Breast epithelium (tissue), 4 donors: Measurements from ENCODE around the gene HS3ST1. TPM values are rescaled to one million over a fixed set of nuclear protein-coding genes. Genes with fewer than 3 reads are reported as not detected.

Experiments used
- DNase-seq, 2 donors: peaks; one replicate each; pipeline ENCODE4 v3.0.0-alpha.2; 2019; ENCODE audit warnings: low spot score in 2 of 2
- H3K27ac ChIP-seq, 2 donors: fragments of 200-600 bp; sonication (generic) in 1 of 2; one replicate each; pipeline ENCODE4 v1.5.1; 2016 to 2019; ENCODE audit warnings: mild to moderate bottlenecking in 1 of 2
- H3K27me3 ChIP-seq, 2 donors: fragments of 200-600 bp; sonication (generic) in 1 of 2; one replicate each; pipeline versions ENCODE4 v1.5.1 to v1.6.0; 2017 to 2019; ENCODE audit warnings: control low read depth in 1 of 2, mild to moderate bottlenecking in 1 of 2
- H3K36me3 ChIP-seq: fragments of 200-600 bp; one replicate; pipeline ENCODE4 v1.5.1; 2019
- H3K4me1 ChIP-seq, 2 donors: fragments of 200-600 bp; sonication (generic); one replicate each; pipeline ENCODE4 v1.5.1; 2016 to 2019; ENCODE audit warnings: control low read depth in 1 of 2
- H3K4me3 ChIP-seq, 3 donors: fragments of 200-600 bp; sonication (generic); 1 replicate in 2 of 3; 2 replicates in 1 of 3; pipeline ENCODE4 v1.5.1; 2016 to 2019; ENCODE audit warnings: mild to moderate bottlenecking in 3 of 3, moderate library complexity in 2 of 3
- H3K9me3 ChIP-seq, 2 donors: fragments of 200-600 bp; sonication (generic) in 1 of 2; one replicate each; pipeline ENCODE4 v1.5.1; 2016 to 2019; ENCODE audit warnings: control low read depth in 1 of 2
- CTCF ChIP-seq, 3 donors: fragments of 450-650 bp; IDR thresholded peaks; one replicate each; pipeline ENCODE4 v1.5.1; 2016 to 2017; ENCODE audit warnings: antibody characterized with exemption in 3 of 3, mild to moderate bottlenecking in 3 of 3, moderate library complexity in 3 of 3
- POLR2A ChIP-seq: fragments of 450-650 bp; IDR thresholded peaks from one replicate; pipeline ENCODE4 v1.6.1; 2016; ENCODE audit warnings: antibody characterized with exemption, mild to moderate bottlenecking, moderate library complexity
- POLR2AphosphoS5 ChIP-seq, 3 donors: sonication (generic); formaldehyde crosslinking; IDR thresholded peaks; one replicate each; pipeline ENCODE4 v1.6.1; 2017; ENCODE audit warnings: antibody characterized with exemption in 3 of 3
- intact Hi-C: fragments of 100-400 bp; cut with DNase I; formaldehyde crosslinking; loops from one replicate; pipeline ENCODE4 v1.15.1; 2023; ENCODE audit warnings: low total_unique reads
- total RNA-seq, 3 donors: library from RNA; depleted of rRNA; stranded (reverse); fragments of >200 nt; gene quantifications; one replicate each; pipeline ENCODE4 v1.1.0, GENCODE V29; 2016

The HS3ST1 gene
- total RNA-seq, 3 donors from 2014 or later = 1.6 to 3.8 (median 3.6) TPM

GRCh38 chr4:11436084-11436483 is 7.4 kb upstream of the HS3ST1 start:
- Histone ChIP-seq H3K9me3 (no peaks in the 10 kb centered on the region), H3K4me3 (no peak overlapping the region), H3K4me1 (no peaks in the 10 kb centered on the region), H3K27ac (no peak overlapping the region), H3K27me3 (no peaks in the 10 kb centered on the region), H3K36me3 (no peaks in the 10 kb centered on the region)
- DNase-seq = no peak
- intact Hi-C loops = no loop called here
- no peak for TF ChIP-seq CTCF (IDR thresholded peaks at IDR 0.05)

- Histone ChIP-seq H3K36me3 (no peaks in the 10 kb centered on the region), H3K27me3 (no peaks in the 10 kb centered on the region), H3K9me3 (no peaks in the 10 kb centered on the region), H3K4me1 (no peaks in the 10 kb centered on the region), H3K4me3 (no peak overlapping the region), H3K27ac (no peak overlapping the region)
- DNase-seq = no peak
- intact Hi-C loops = no loop called here
- TF ChIP-seq POLR2AphosphoS5 (IDR thresholded peaks at IDR 0.05) = no peak
- no peak for TF ChIP-seq POLR2A
- no peak for TF ChIP-seq CTCF (IDR thresholded peaks at IDR 0.05)
Measured at GRCh38 chr4:11435557-11435956, 6.9 kb upstream of the HS3ST1 start.

GRCh38 chr4:11431111-11431510 is 2.4 kb upstream of the HS3ST1 start:
- TF ChIP-seq POLR2A (no peak), CTCF (IDR thresholded peaks at IDR 0.05) (no peak), POLR2AphosphoS5 (IDR thresholded peaks at IDR 0.05) (no peak)
- intact Hi-C loops = no loop called here
- Histone ChIP-seq H3K9me3 (no peaks in the 10 kb centered on the region), H3K36me3 (no peaks in the 10 kb centered on the region), H3K27me3 (no peaks in the 10 kb centered on the region), H3K27ac (no peak overlapping the region), H3K4me3 (no peak overlapping the region), H3K4me1 (no peaks in the 10 kb centered on the region)
- no peak for DNase-seq

GRCh38 chr4:11430536-11430935 is 1.8 kb upstream of the HS3ST1 start:
- intact Hi-C loops = no loop called here
- Histone ChIP-seq H3K9me3 (no peaks in the 10 kb centered on the region), H3K4me3 (no peak overlapping the region), H3K27me3 (no peaks in the 10 kb centered on the region), H3K36me3 (no peaks in the 10 kb centered on the region), H3K4me1 (no peaks in the 10 kb centered on the region), H3K27ac (peak overlapping the region in 1 of 2 donors; percentile 25)
- DNase-seq = no peak
- TF ChIP-seq POLR2A (no peak), POLR2AphosphoS5 (IDR thresholded peaks at IDR 0.05) (no peak), CTCF (IDR thresholded peaks at IDR 0.05) (no peak)

- intact Hi-C loops = no loop called here
- TF ChIP-seq POLR2A (no peak), POLR2AphosphoS5 (IDR thresholded peaks at IDR 0.05) (no peak), CTCF (IDR thresholded peaks at IDR 0.05) (no peak)
Measured at GRCh38 chr4:11429699-11430045, 978 bp upstream of the HS3ST1 start.

More at GRCh38 chr4:11429699-11430045, 978 bp upstream of the HS3ST1 start:
- DNase-seq = no peak
- peak overlapping the region; percentile 64 to 88 (median 76) for H3K4me3 ChIP-seq
- no peaks in the 10 kb centered on the region for H3K36me3 ChIP-seq
- H3K27me3 ChIP-seq = no peaks in the 10 kb centered on the region
- no peaks in the 10 kb centered on the region for H3K4me1 ChIP-seq
- no peak overlapping the region for H3K27ac ChIP-seq
- no peaks in the 10 kb centered on the region for H3K9me3 ChIP-seq
